Activated CD4-positive, alpha-beta T cell treated with anti-CD3 and anti-CD28 coated beads for 24 hours (primary cell): ENCODE results near the gene POLDIP2.

Experiments
- DNase-seq, 2 donors: peaks; one replicate each; pipeline ENCODE4 v3.0.0-alpha.2; 2020; ENCODE audit warnings: low read depth in 2 of 2

POLDIP2 gene

GRCh38 chr17:28357061-28357900, at the start of gene POLDIP2:
Gene POLDIP2, minus strand, starts transcription at chr17:28357527. Its CDS starts 79 bp downstream, at chr17:28357448.
- DNase-seq, result peak; percentile 91 to 93

- no peak for DNase-seq
Observed at GRCh38 chr17:28406473-28406814, 49.1 kb upstream of the POLDIP2 start.

GRCh38 chr17:28405632-28406472, 48.5 kb upstream of the POLDIP2 start, which contains the start of gene SLC46A1:
Gene SLC46A1, minus strand, starts transcription at chr17:28406212. Its CDS starts 98 bp downstream, at chr17:28406114.
- peak; percentile 54 to 66 for DNase-seq

GRCh38 chr17:28404812-28405570, 47.7 kb upstream of the POLDIP2 start:
- DNase-seq, result no peak

- DNase-seq, result no peak
Observed at GRCh38 chr17:28404461-28404811, 47.1 kb upstream of the POLDIP2 start.

GRCh38 chr17:28404007-28404406, 46.7 kb upstream of the POLDIP2 start:
- DNase-seq, result no peak

GRCh38 chr17:28402844-28403243, 45.5 kb upstream of the POLDIP2 start:
- DNase-seq, result no peak

- no peak for DNase-seq
Observed at GRCh38 chr17:28402224-28402630, 44.9 kb upstream of the POLDIP2 start.

- DNase-seq, result no peak
Observed at GRCh38 chr17:28399808-28400207, 42.5 kb upstream of the POLDIP2 start.

GRCh38 chr17:28398280-28398981, 41.1 kb upstream of the POLDIP2 start:
- DNase-seq, result no peak

- no peak for DNase-seq
Observed at GRCh38 chr17:28397687-28398279, 40.5 kb upstream of the POLDIP2 start.

GRCh38 chr17:28397275-28397674, 39.9 kb upstream of the POLDIP2 start:
- DNase-seq, result no peak

GRCh38 chr17:28396635-28397239, 39.4 kb upstream of the POLDIP2 start:
- no peak for DNase-seq

- DNase-seq, result no peak
Observed at GRCh38 chr17:28395968-28396367, 38.6 kb upstream of the POLDIP2 start.

GRCh38 chr17:28395426-28395825, 38.1 kb upstream of the POLDIP2 start:
- DNase-seq, result no peak

- DNase-seq, result no peak
Observed at GRCh38 chr17:28394337-28395116, 37.2 kb upstream of the POLDIP2 start.

- no peak for DNase-seq
Observed at GRCh38 chr17:28392491-28392890, 35.2 kb upstream of the POLDIP2 start.

- DNase-seq, result no peak
Observed at GRCh38 chr17:28391401-28391800, 34.1 kb upstream of the POLDIP2 start.

GRCh38 chr17:28390984-28391383, 33.7 kb upstream of the POLDIP2 start:
- DNase-seq, result no peak

- no peak for DNase-seq
Observed at GRCh38 chr17:28390563-28390962, 33.2 kb upstream of the POLDIP2 start.
